GM11168 (cell line): Measurements from ENCODE around the gene ZFP1.
"Not testable (repeated sequence)": the region's sequence is repeated elsewhere in the genome, so short reads cannot be mapped to it uniquely, and the experiment has no call there.

Experiments used
- in situ Hi-C: fragments of 300-500 bp; cut with MboI; formaldehyde crosslinking; loops from one replicate; pipeline ENCODE4 v1.12.0; 2022; ENCODE audit warnings: low sequenced_read_pairs; ENCODE audit not compliant: unreplicated experiment

The ZFP1 gene

GRCh38 chr16:75112734-75113491 lies 35.4 kb upstream of the ZFP1 start:
- in situ Hi-C loops = no loop called here

DNA sequence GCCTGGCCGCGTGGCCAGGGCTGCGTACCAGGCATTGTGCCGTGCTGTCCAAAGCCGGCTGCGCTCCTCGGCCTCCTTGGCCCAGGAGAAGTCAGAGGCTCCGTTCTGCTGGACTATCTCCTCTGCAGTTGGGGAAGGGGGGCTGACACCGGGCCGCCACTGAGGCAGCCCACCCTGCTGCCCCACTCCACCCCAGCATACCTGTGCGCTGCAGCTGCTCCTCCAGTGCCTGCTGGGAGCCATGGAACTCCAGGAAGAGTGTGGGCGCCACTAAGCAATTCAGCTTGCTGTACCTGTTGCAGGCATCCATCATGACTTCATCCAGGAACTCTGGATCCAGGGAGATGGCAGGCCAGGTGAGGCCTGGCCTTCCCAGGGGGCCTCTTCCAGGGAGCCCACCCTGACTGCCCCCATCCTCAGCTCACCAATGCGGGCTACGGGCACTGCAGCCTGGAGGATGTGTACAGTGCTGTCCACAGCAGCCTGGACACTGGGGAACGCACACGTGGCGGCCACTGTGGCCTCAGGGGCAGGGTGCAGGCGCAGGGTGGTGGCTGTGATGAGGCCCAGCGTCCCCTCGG lies 34.7 kb upstream of the ZFP1 start:
- in situ Hi-C loops = no loop called here

- in situ Hi-C loops = no loop called here
Measured at GRCh38 chr16:75114179-75114945, 34.0 kb upstream of the ZFP1 start.

DNA sequence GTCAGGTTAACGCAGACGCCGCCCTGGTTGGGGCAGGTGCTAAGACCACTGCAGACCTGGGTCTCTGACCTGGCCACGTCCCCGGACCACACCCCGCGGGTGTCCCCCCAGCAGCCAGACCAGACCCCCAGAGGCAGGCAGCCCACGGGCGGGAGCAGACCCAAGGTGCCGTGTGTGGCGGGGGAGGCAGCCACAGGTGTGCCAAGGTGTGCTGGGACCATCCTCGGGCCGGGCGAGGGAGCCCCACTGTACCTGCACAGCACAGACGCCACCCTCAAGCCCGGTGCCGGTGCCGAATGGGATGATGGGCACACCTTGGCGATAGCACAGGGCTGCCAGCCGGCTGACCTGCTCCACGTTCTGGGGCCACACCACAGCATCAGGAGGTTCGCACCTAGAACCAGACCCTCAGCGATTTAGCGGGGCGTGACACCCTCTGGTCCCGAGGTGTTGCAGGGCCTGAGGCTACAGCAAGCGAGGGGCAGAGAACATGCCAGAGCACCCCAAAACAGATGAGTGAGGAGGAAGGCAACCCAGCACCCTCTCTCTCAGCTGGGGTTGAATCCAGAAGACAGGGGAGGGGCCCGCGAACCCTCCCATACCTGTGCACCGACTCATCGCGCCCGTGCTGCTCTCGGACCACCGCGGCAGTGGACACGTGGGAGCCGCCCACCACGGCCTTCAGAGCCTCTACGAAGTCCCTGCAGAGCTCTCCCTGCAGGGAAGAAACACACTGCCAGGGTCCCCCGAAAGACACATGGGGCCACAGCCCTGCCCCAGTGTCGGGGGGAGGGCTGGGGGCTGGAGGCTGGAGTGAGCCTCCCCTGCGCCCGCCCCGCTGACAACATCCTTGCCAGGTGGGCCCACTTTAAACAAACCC lies 33.1 kb upstream of the ZFP1 start:
- in situ Hi-C loops = no loop called here

DNA sequence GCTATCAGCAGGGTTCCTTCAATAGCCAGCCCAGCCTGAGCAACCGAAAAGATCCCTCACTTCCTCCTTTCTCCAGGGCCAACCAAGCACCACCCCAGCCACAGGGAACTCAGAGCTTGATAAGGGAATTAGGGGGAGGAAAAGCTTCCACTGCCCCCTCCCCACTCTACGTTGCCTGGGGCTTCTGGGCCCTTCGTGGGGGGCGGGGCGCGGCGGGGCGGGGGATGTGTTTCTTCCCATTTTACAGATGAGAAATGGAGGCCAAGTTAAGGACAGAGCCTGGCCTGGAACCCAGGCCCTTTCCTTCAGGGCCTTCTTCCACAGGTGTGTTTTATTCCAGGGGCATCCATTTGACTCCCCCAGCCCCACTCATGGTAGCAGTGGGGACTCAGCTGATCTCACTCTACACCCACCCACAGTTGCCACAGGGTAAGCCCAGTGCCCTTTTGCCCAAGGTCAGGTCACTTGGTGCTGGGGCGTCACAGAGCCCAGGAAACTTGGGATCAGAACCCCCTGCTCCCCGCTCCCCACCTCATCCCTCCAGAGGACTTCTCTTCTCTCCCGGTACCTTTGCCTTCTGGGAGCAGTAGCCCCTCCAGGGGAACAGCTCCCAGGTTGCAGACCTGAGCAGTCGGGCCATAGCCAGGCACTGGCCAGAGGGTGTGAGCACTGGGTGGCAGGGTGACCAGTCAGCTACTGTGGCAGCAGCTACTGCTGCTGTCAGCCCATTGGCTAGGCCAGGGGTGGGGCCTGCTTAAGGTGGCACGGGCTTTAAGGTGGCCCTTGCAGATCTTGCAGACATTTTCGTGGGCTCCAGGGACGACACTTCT lies 32.0 kb upstream of the ZFP1 start, which contains the start of gene LDHD:
TSS of gene LDHD (minus strand) at position 700 of the 830 bp plus-strand sequence. CDS start at position 640, 60 bp downstream.
- in situ Hi-C loops = no loop called here

DNA sequence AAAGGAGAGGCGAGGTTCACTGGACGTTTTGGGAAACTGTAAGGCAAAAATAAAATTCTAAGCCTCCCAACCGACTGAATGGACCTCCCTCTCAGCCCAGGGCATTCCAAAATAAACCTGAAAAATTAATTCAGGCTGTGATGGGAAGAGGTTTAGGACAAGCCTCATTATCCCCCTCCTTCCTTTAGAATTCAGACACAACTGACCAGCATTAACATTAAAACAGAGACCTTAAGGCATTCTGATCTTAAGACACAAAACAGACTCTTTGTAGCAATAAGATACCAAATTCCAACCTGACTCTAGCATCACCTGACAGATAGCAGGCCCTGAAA lies 31.4 kb upstream of the ZFP1 start:
- in situ Hi-C loops = no loop called here

GRCh38 chr16:75118943-75119539 lies 29.3 kb upstream of the ZFP1 start:
- in situ Hi-C loops = no loop called here

- in situ Hi-C loops = no loop called here
Measured at GRCh38 chr16:75120253-75120652, 28.1 kb upstream of the ZFP1 start.

GRCh38 chr16:75121949-75122568 lies 26.3 kb upstream of the ZFP1 start:
- in situ Hi-C loops = no loop called here

GRCh38 chr16:75122609-75123008 lies 25.7 kb upstream of the ZFP1 start:
- in situ Hi-C loops = no loop called here

- in situ Hi-C loops = no loop called here
Measured at GRCh38 chr16:75127713-75128415, 20.5 kb upstream of the ZFP1 start.

- in situ Hi-C loops = not testable (repeated sequence)
Measured at GRCh38 chr16:75129421-75130149, 18.7 kb upstream of the ZFP1 start.

GRCh38 chr16:75130150-75130771 lies 18.1 kb upstream of the ZFP1 start:
- in situ Hi-C loops = no loop called here

- in situ Hi-C loops = no loop called here
Measured at GRCh38 chr16:75131081-75131480, 17.2 kb upstream of the ZFP1 start.

- in situ Hi-C loops = no loop called here
Measured at GRCh38 chr16:75138233-75138632, 10.1 kb upstream of the ZFP1 start.

DNA sequence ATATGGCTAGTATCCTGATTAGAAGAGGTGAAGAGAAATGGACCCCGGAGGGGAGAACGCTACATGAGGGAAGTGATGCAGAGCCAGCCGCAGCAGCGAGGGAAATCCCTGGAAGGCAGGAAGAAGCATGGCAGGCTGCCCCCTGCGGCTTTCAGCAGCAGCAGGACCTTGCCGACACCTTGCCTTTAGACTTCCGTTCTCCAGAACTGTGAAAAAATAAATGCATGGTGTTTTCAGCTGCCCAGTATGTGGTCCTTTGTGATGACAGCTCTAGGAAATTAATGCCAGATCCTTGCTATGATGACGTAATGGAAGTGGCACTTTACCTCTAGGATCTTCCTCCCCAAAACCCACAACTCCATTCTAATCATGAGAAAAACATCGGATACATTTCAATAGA lies 9.7 kb upstream of the ZFP1 start:
- in situ Hi-C loops = no loop called here

DNA sequence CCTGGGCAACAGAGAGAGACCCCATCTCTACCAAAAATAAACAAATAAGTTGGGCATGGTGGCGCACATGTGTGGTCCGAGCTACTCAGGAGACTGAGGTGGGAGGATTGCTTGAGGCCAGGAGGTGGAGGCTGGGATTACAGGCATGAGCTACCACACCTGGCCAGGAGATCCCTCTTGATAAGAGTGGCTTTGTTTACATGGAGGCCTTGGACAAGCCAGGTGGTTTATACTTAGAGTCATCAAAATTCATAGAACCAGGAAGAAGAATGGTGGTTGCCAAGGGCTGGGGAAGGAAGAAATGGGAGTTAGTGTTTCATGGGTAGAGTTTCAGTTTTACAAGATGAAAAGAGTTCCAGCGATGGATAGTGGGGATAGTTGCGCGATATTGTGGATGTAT lies 8.8 kb upstream of the ZFP1 start:
- in situ Hi-C loops = no loop called here
